GM23338 (cell line): ENCODE data around the gene ISY1. TPM values are rescaled to one million over a fixed set of nuclear protein-coding genes. Genes with fewer than 3 reads are reported as not detected.

Source experiments
- ATAC-seq: fragments of 200-7000 bp; cut with Tn5 transposase; 3 replicates; pipeline ENCODE4 v1.9.1; 2020
- DNase-seq: peaks from one replicate; pipeline ENCODE4 v3.0.0-alpha.2; 2015; ENCODE audit warnings: low spot score
- H2AFZ ChIP-seq: fragments of 200-600 bp; sonication (generic); 2 replicates; pipeline ENCODE4 v1.8.0; 2016; ENCODE audit warnings: antibody characterized with exemption, mild to moderate bottlenecking, moderate library complexity
- H3F3A ChIP-seq: fragments of 200-600 bp; sonication (generic); replicated peaks from 2 replicates; pipeline ENCODE4 v1.8.0; 2017; ENCODE audit warnings: antibody characterized with exemption, mixed run types, low read depth
- H3K27ac ChIP-seq: fragments of 200-600 bp; sonication (generic); 2 replicates; pipeline ENCODE4 v1.6.1; 2016; ENCODE audit warnings: low read depth
- H3K27me3 ChIP-seq: fragments of 200-600 bp; sonication (generic); 2 replicates; pipeline ENCODE4 v1.8.0; 2016; ENCODE audit warnings: mild to moderate bottlenecking, mixed run types, moderate library complexity; ENCODE audit not compliant: insufficient read depth
- H3K36me3 ChIP-seq: fragments of 200-600 bp; sonication (generic); 2 replicates; pipeline ENCODE4 v1.8.0; 2016; ENCODE audit warnings: mild to moderate bottlenecking; ENCODE audit not compliant: insufficient read depth
- H3K4me1 ChIP-seq: fragments of 200-600 bp; sonication (generic); 2 replicates; pipeline ENCODE4 v1.8.0; 2016; ENCODE audit warnings: mild to moderate bottlenecking, moderate library complexity; ENCODE audit not compliant: insufficient read depth
- H3K4me2 ChIP-seq: fragments of 200-600 bp; sonication (generic); 2 replicates; pipeline ENCODE4 v1.7.1; 2017; ENCODE audit warnings: mixed run types
- H3K4me3 ChIP-seq: fragments of 200-600 bp; sonication (generic); 2 replicates; pipeline ENCODE4 v1.6.1; 2016; ENCODE audit warnings: mixed run types
- H3K79me2 ChIP-seq: fragments of 200-600 bp; sonication (generic); replicated peaks from 2 replicates; pipeline ENCODE4 v1.8.0; 2017; ENCODE audit warnings: mild to moderate bottlenecking; ENCODE audit not compliant: insufficient read depth
- H3K9me2 ChIP-seq: fragments of 200-600 bp; sonication (generic); 2 replicates; pipeline ENCODE4 v1.8.0; 2017; ENCODE audit not compliant: insufficient read depth
- H4K20me1 ChIP-seq: fragments of 200-600 bp; sonication (generic); replicated peaks from 2 replicates; pipeline ENCODE4 v1.8.0; 2017; ENCODE audit warnings: mild to moderate bottlenecking; ENCODE audit not compliant: insufficient read depth
- H3K27ac Mint-ChIP-seq: 2 replicates; pipeline ENCODE4 v1.8.0; 2020; ENCODE audit warnings: inconsistent platforms, mild to moderate bottlenecking, moderate library complexity, mixed read lengths
- H3K27me3 Mint-ChIP-seq: 3 replicates; pipeline ENCODE4 v1.8.0; 2022; ENCODE audit warnings: low read depth, mild to moderate bottlenecking, moderate library complexity, mixed read lengths, inconsistent platforms; ENCODE audit not compliant: insufficient read depth, poor library complexity
- H3K36me3 Mint-ChIP-seq: 3 replicates; pipeline ENCODE4 v1.8.0; 2021; ENCODE audit warnings: low read depth, mild to moderate bottlenecking, inconsistent platforms, moderate library complexity, mixed read lengths
- H3K4me1 Mint-ChIP-seq: 3 replicates; pipeline ENCODE4 v1.8.0; 2020; ENCODE audit warnings: mild to moderate bottlenecking, inconsistent platforms, mixed read lengths
- H3K4me3 Mint-ChIP-seq: 3 replicates; pipeline ENCODE4 v1.8.0; 2021; ENCODE audit warnings: moderate library complexity, mild to moderate bottlenecking, inconsistent platforms, mixed read lengths
- H3K9me3 Mint-ChIP-seq: 3 replicates; pipeline ENCODE4 v1.8.0; 2020; ENCODE audit warnings: moderate library complexity, mild to moderate bottlenecking, inconsistent platforms, mixed read lengths
- CREB1 ChIP-seq: fragments of 250-450 bp; sonication (Bioruptor Pico); IDR thresholded peaks from 2 replicates; pipeline ENCODE4 v1.5.0; 2020; ENCODE audit warnings: low read depth, mild to moderate bottlenecking, moderate library complexity
- CTCF ChIP-seq, 2 experiments: fragments of 200-600 bp in 1 of 2; sonication (generic) in 1 of 2; conservative IDR thresholded peaks; 2 replicates each; pipeline versions ENCODE4 v1.5.1 to v1.6.1; 2016 to 2017; ENCODE audit warnings: antibody characterized with exemption in 2 of 2, low read depth in 2 of 2, mild to moderate bottlenecking in 2 of 2, moderate library complexity in 1 of 2
- EZH2phosphoT487 ChIP-seq: fragments of 200-600 bp; sonication (generic); IDR thresholded peaks from one replicate; pipeline ENCODE4 v1.8.1; 2018; ENCODE audit warnings: antibody characterized with exemption; ENCODE audit not compliant: unreplicated experiment
- JUNB ChIP-seq: IDR thresholded peaks from one replicate; pipeline ENCODE4 v1.6.1; 2016; ENCODE audit warnings: antibody characterized with exemption; ENCODE audit not compliant: unreplicated experiment
- NANOG ChIP-seq: IDR thresholded peaks from 2 replicates; pipeline ENCODE4 v1.6.1; 2016; ENCODE audit warnings: antibody characterized with exemption, borderline replicate concordance
- STAT1 ChIP-seq: IDR thresholded peaks from one replicate; pipeline ENCODE4 v1.6.1; 2016; ENCODE audit warnings: antibody characterized with exemption; ENCODE audit not compliant: unreplicated experiment
- ZNF114 ChIP-seq: fragments of 250-450 bp; sonication (Bioruptor Pico); IDR thresholded peaks from 2 replicates; pipeline ENCODE4 v1.5.0; 2020; ENCODE audit warnings: mild to moderate bottlenecking, moderate library complexity
- ZNF331 ChIP-seq: fragments of 250-450 bp; sonication (Bioruptor Pico); IDR thresholded peaks from 2 replicates; pipeline ENCODE4 v1.5.0; 2020; ENCODE audit warnings: low read depth, mild to moderate bottlenecking, moderate library complexity
- ZNF462 ChIP-seq: fragments of 250-450 bp; sonication (Bioruptor Pico); IDR thresholded peaks from 2 replicates; pipeline ENCODE4 v1.5.0; 2020; ENCODE audit warnings: mild to moderate bottlenecking, moderate library complexity
- polyA plus RNA-seq: library from polyadenylated mRNA; unstranded; fragments of >200 nt; fragmentation: Nextera tagmentation; extraction: Ambion mirVana; gene quantifications from 2 replicates; pipeline ENCODE4 v1.2.1, GENCODE V29; 2016
- total RNA-seq: library from RNA; depleted of rRNA; stranded (reverse); fragments of >200 nt; shearing (Covaris generic); gene quantifications from 2 replicates; pipeline ENCODE4 v1.2.3, GENCODE V29; 2014
- TF ChIP-seq, protein P1 (sequence below): IDR thresholded peaks from one replicate; pipeline ENCODE4 v1.6.1; 2018; ENCODE audit warnings: antibody characterized with exemption; ENCODE audit not compliant: unreplicated experiment

Gene ISY1
- total and polyA plus RNA-seq, 2 experiments from 2014 or later = 11.3 to 23.6 TPM

DNA sequence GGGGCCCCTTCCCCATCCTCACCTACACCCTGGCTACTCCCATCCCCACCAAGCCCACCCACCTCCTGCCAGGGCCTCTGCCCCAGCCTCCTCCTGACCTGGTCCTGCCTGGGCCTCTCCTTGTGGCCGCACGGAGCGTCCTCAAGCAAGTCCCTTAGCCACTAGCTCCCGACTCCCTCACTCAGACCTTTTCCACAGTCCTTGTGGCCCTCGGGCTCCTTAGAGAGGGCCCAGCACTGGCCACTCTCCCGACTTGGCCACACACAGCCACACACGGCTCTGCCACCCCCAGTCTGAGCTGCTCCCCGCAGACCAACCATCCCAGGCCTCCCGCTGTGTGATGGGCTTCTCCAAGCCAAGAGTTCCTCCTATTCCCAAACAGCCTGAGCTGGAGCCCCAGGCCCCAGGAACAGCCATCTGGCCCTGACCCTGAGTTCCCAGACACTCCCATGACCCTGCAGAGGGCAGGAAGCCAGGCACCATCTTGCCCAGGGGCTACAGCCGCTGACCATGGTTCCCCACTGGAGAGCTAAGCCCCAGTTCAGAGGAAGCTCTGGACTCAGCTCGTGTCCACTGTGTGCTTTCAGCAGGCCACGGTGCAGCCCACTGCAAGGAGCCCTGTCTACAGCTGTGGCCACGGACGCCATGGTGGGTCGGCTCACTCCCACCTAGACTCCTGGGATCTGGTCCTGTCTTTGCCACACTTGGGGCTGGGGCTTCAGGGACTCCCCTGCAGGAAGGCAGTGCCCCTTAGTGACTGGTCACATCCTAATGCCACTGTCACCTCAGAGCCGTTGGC lies 32.3 kb downstream of the ISY1 start:
- Histone ChIP-seq H3K27me3 (no peaks in the 10 kb centered on the region), H4K20me1 (no peaks in the 10 kb centered on the region), H3K79me2 (no peaks in the 10 kb centered on the region), H3K4me3 (no peak overlapping the region), H3F3A (no peaks in the 10 kb centered on the region), H3K4me2 (no peak overlapping the region), H3K36me3 (0 out of 2 replicates have a peak, but pooled peaks cover 7% of the 10 kb centered on the region), H3K27ac (no peak overlapping the region), H3K9me2 (no peaks in the 10 kb centered on the region), H2AFZ (no peak overlapping the region), H3K4me1 (no peaks in the 10 kb centered on the region)
- Mint-ChIP-seq H3K4me3 (no peak overlapping the region), H3K9me3 (no peaks in the 10 kb centered on the region), H3K4me1 (peaks cover 7% of the 10 kb centered on the region), H3K27me3 (peaks cover 12% of the 10 kb centered on the region), H3K36me3 (peaks cover 30% of the 10 kb centered on the region), H3K27ac (no peak overlapping the region)
- no peak for ATAC-seq
- TF ChIP-seq ZNF462 (CRISPR knock-in tag) = no peak
- TF ChIP-seq, protein P1, sequence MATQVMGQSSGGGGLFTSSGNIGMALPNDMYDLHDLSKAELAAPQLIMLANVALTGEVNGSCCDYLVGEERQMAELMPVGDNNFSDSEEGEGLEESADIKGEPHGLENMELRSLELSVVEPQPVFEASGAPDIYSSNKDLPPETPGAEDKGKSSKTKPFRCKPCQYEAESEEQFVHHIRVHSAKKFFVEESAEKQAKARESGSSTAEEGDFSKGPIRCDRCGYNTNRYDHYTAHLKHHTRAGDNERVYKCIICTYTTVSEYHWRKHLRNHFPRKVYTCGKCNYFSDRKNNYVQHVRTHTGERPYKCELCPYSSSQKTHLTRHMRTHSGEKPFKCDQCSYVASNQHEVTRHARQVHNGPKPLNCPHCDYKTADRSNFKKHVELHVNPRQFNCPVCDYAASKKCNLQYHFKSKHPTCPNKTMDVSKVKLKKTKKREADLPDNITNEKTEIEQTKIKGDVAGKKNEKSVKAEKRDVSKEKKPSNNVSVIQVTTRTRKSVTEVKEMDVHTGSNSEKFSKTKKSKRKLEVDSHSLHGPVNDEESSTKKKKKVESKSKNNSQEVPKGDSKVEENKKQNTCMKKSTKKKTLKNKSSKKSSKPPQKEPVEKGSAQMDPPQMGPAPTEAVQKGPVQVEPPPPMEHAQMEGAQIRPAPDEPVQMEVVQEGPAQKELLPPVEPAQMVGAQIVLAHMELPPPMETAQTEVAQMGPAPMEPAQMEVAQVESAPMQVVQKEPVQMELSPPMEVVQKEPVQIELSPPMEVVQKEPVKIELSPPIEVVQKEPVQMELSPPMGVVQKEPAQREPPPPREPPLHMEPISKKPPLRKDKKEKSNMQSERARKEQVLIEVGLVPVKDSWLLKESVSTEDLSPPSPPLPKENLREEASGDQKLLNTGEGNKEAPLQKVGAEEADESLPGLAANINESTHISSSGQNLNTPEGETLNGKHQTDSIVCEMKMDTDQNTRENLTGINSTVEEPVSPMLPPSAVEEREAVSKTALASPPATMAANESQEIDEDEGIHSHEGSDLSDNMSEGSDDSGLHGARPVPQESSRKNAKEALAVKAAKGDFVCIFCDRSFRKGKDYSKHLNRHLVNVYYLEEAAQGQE = no peak
- no peak for TF ChIP-seq CTCF (conservative IDR thresholded peaks at IDR 0.05; ENCODE audit: low read depth in 2 of 2)
- no peak for TF ChIP-seq ZNF114 (CRISPR knock-in tag)
- no peak for TF ChIP-seq NANOG
- no peak for TF ChIP-seq ZNF331 (CRISPR knock-in tag)
- no peak for TF ChIP-seq EZH2phosphoT487
- TF ChIP-seq JUNB = no peak
- no peak for TF ChIP-seq STAT1
- TF ChIP-seq CREB1 (CRISPR knock-in tag) = no peak
- no peak for DNase-seq
